GM12878 (cell line): ENCODE results near the gene CP. TPM values are rescaled to one million over a fixed set of nuclear protein-coding genes. Genes with fewer than 3 reads are reported as not detected.

Experiments used
- ATAC-seq: fragments of 200-7000 bp; cut with Tn5 transposase; 3 replicates; pipeline ENCODE4 v1.9.1; 2020; ENCODE audit warnings: mild to moderate bottlenecking, moderate library complexity
- BruUV-seq: library from RNA; stranded (reverse); fragments of 400-500 nt; replicated peaks from 2 replicates; lab custom pipeline; 2021; lab: Mats Ljungman, UMichigan
- CTCF ChIA-PET: fragments of 300-600 bp; sonication (Branson Sonifier 250); formaldehyde crosslinking; extraction: SDS; loops from one replicate; lab custom pipeline; 2021; ENCODE audit warnings: inconsistent platforms; lab: Yijun Ruan, JAX
- POLR2A ChIA-PET: fragments of 350-600 bp; formaldehyde crosslinking; extraction: SDS; loops from one replicate; lab custom pipeline; 2021; ENCODE audit warnings: inconsistent platforms; lab: Charles Lee
- RAD21 ChIA-PET: fragments of 300-600 bp; sonication (Branson Sonifier 250); formaldehyde crosslinking; loops from one replicate; lab custom pipeline; 2023; ENCODE audit warnings: antibody characterized with exemption; ENCODE audit not compliant: unreplicated experiment; lab: Charles Lee
- SMC1A ChIA-PET: fragments of 300-600 bp; sonication (Branson Sonifier 250); formaldehyde crosslinking; loops from one replicate; lab custom pipeline; 2023; ENCODE audit not compliant: unreplicated experiment, uncharacterized antibody; lab: Charles Lee
- DNase-seq: peaks from one replicate; pipeline ENCODE4 v3.0.0-alpha.2; 2011; ENCODE audit warnings: low read depth, low spot score
- FAIRE-seq: peaks from 3 replicates; lab custom pipeline; 2011; peaks lifted over from hg19 to GRCh38; lab: Jason Lieb, UNC
- H2AFZ ChIP-seq: 2 replicates; pipeline ENCODE4 v1.6.0; 2011; ENCODE audit warnings: low read depth, low read length, control low read depth; ENCODE audit not compliant: control insufficient read depth
- H3K27ac ChIP-seq: 2 replicates; pipeline ENCODE4 v1.5.1; 2011; ENCODE audit warnings: control low read depth; ENCODE audit not compliant: control insufficient read depth, insufficient read depth
- H3K27me3 ChIP-seq, 2 experiments: replicated peaks in 1 of 2; 2 replicates each; pipeline versions ENCODE4 v1.6.0 to v1.6.1; 2011; ENCODE audit warnings: low read length in 1 of 2; ENCODE audit not compliant: control insufficient read depth in 2 of 2, insufficient read depth in 2 of 2
- H3K36me3 ChIP-seq, 2 experiments: 2 replicates each; pipeline ENCODE4 v1.5.1; 2011; ENCODE audit warnings: low read length in 1 of 2; ENCODE audit not compliant: control insufficient read depth in 2 of 2, insufficient read depth in 2 of 2
- H3K4me1 ChIP-seq: 2 replicates; pipeline ENCODE4 v1.6.1; 2011; ENCODE audit warnings: mild to moderate bottlenecking, low read length, moderate library complexity, mixed read lengths; ENCODE audit not compliant: control insufficient read depth, insufficient read depth
- H3K4me2 ChIP-seq: 2 replicates; pipeline ENCODE4 v1.6.0; 2011; ENCODE audit warnings: control low read depth; ENCODE audit not compliant: control insufficient read depth, insufficient read depth
- H3K4me3 ChIP-seq: fragments of 200-600 bp; sonication (generic); 2 replicates; pipeline ENCODE4 v1.5.1; 2016
- H3K79me2 ChIP-seq: 2 replicates; pipeline ENCODE4 v1.6.0; 2011; ENCODE audit warnings: low read length; ENCODE audit not compliant: control insufficient read depth, insufficient read depth
- H3K9ac ChIP-seq: 2 replicates; pipeline ENCODE4 v1.8.0; 2011; ENCODE audit warnings: low read length, control low read depth, mixed read lengths; ENCODE audit not compliant: control insufficient read depth, insufficient read depth
- H3K9me3 ChIP-seq: replicated peaks from 3 replicates; pipeline ENCODE4 v1.5.1; 2011; ENCODE audit warnings: mild to moderate bottlenecking, low read length; ENCODE audit not compliant: control insufficient read depth, insufficient read depth
- H4K20me1 ChIP-seq: 2 replicates; pipeline ENCODE4 v1.6.0; 2011; ENCODE audit not compliant: control insufficient read depth, insufficient read depth
- HDAC6 ChIP-seq: fragments of 200-600 bp; sonication (generic); IDR thresholded peaks from one replicate; pipeline ENCODE4 v1.8.0; 2017; ENCODE audit warnings: antibody characterized with exemption; ENCODE audit not compliant: unreplicated experiment
- POU2F2 ChIP-seq: IDR thresholded peaks from 3 replicates; pipeline ENCODE4 v1.6.1; 2011; ENCODE audit warnings: low read depth, mild to moderate bottlenecking, low read length, borderline replicate concordance
- WGBS: methylation state at CpG from one replicate; pipeline ENCODE4 v1.1.6; 2016; ENCODE audit warnings: low lambda C conversion rate; ENCODE audit not compliant: insufficient replicate concordance, insufficient coverage; ENCODE audit errors: missing lambda C conversion rate; 5-methylcytosine and 5-hydroxymethylcytosine counted together
- in situ Hi-C: fragments of 300-500 bp; cut with MboI; formaldehyde crosslinking; loops from 9 replicates; pipeline ENCODE4 v1.14.3; 2018; ENCODE audit warnings: mixed read lengths
- intact Hi-C: fragments of 100-400 bp; cut with micrococcal nuclease; formaldehyde crosslinking; loops from one replicate; pipeline ENCODE4 v1.14.2; 2022; ENCODE audit not compliant: unreplicated experiment
- polyA plus RNA-seq, 11 experiments: library from polyadenylated mRNA; depleted of rRNA in 4 of 11; unstranded in 6 of 11; stranded (reverse) in 5 of 11; fragments of >200 nt; fragmentation: Nextera tagmentation in 4 of 11; fragmentation: Illumina TruSeq in 1 of 11; extraction: Ambion mirVana in 4 of 11; extraction: Trizol in 1 of 11; gene quantifications; 1 replicate in 1 of 11; 2 replicates in 10 of 11; pipeline versions ENCODE4 v1.2.1 to v1.2.3, GENCODE V29; 2011 to 2016; ENCODE audit warnings: inconsistent platforms in 2 of 11, missing spikeins in 2 of 11, low read depth in 1 of 11
- total RNA-seq, 4 experiments: library from RNA; depleted of rRNA in 3 of 4; stranded (reverse); fragments of >200 nt in 3 of 4; fragmentation: Illumina TruSeq in 1 of 4; extraction: Trizol in 1 of 4; gene quantifications; 2 replicates each; pipeline versions ENCODE4 v1.2.1 to v1.2.3, GENCODE V29; 2013 to 2021
- TF ChIP-seq, protein P1 (sequence below): fragments of 450-650 bp; IDR thresholded peaks from 2 replicates; pipeline ENCODE4 v1.6.1; 2017; ENCODE audit warnings: mild to moderate bottlenecking
- TF ChIP-seq, protein P2 (sequence below): fragments of 450-650 bp; formaldehyde crosslinking; IDR thresholded peaks from 2 replicates; pipeline ENCODE4 v1.4.0; 2020; ENCODE audit warnings: mild to moderate bottlenecking, moderate library complexity
- TF ChIP-seq, protein P3 (sequence below): fragments of 450-650 bp; IDR thresholded peaks from 2 replicates; pipeline ENCODE4 v1.6.1; 2017; ENCODE audit warnings: mild to moderate bottlenecking, low read depth, inconsistent platforms; ENCODE audit not compliant: poor library complexity, severe bottlenecking

Gene CP
- total and polyA plus RNA-seq, 10 of the 15 experiments (the other 5 are each of a cell fraction or from before 2014, with no cell fraction given): 0.14 to 1.2 (median 0.30) TPM; not detected in 6

DNA sequence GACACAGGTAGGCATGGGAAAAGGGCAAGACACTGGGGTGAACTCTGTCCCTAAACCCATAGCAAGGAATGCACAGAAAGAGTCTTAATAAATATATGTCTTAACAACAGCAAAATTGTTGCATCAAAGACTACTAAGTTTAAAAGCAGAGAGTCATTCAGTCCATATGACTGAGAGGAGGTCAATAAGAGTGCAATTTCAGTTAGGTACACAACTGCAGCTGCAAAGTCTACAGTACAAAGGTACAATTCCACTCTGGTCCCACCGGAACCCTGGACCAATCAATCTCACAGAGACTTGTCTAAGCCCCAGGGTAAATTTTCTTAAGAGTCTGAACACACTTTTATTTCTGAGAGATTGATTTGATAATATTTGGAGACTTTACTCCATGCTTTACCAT, 6.9 kb downstream of the CP start:
- Histone ChIP-seq H3K36me3 (no peaks in the 10 kb centered on the region), H3K27ac (no peak overlapping the region), H2AFZ (no peak overlapping the region), H3K4me1 (no peaks in the 10 kb centered on the region), H3K79me2 (no peaks in the 10 kb centered on the region), H3K9ac (no peak overlapping the region), H3K9me3 (no peaks in the 10 kb centered on the region), H4K20me1 (no peaks in the 10 kb centered on the region), H3K4me3 (no peak overlapping the region), H3K4me2 (no peak overlapping the region), H3K27me3 (no peaks in the 10 kb centered on the region)
- in situ Hi-C loops: no loop called here
- ChIA-PET SMC1A (no interaction called here), RAD21 (no interaction called here), CTCF (interaction anchor here (0.9 to 1.1 kb wide), 2 partner anchors 9 kb away, joined by 3 read pairs; no protein-coding TSS in a partner anchor), POLR2A (no interaction called here)
- intact Hi-C loops: no loop called here
- 85% methylated on average over 1 of the region's 1 CpG for WGBS
- no TSS peak for BruUV-seq
- TF ChIP-seq HDAC6: no peak
- TF ChIP-seq, protein P1, sequence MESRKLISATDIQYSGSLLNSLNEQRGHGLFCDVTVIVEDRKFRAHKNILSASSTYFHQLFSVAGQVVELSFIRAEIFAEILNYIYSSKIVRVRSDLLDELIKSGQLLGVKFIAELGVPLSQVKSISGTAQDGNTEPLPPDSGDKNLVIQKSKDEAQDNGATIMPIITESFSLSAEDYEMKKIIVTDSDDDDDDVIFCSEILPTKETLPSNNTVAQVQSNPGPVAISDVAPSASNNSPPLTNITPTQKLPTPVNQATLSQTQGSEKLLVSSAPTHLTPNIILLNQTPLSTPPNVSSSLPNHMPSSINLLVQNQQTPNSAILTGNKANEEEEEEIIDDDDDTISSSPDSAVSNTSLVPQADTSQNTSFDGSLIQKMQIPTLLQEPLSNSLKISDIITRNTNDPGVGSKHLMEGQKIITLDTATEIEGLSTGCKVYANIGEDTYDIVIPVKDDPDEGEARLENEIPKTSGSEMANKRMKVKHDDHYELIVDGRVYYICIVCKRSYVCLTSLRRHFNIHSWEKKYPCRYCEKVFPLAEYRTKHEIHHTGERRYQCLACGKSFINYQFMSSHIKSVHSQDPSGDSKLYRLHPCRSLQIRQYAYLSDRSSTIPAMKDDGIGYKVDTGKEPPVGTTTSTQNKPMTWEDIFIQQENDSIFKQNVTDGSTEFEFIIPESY: no peak
- TF ChIP-seq POU2F2: no peak
- TF ChIP-seq, protein P2, sequence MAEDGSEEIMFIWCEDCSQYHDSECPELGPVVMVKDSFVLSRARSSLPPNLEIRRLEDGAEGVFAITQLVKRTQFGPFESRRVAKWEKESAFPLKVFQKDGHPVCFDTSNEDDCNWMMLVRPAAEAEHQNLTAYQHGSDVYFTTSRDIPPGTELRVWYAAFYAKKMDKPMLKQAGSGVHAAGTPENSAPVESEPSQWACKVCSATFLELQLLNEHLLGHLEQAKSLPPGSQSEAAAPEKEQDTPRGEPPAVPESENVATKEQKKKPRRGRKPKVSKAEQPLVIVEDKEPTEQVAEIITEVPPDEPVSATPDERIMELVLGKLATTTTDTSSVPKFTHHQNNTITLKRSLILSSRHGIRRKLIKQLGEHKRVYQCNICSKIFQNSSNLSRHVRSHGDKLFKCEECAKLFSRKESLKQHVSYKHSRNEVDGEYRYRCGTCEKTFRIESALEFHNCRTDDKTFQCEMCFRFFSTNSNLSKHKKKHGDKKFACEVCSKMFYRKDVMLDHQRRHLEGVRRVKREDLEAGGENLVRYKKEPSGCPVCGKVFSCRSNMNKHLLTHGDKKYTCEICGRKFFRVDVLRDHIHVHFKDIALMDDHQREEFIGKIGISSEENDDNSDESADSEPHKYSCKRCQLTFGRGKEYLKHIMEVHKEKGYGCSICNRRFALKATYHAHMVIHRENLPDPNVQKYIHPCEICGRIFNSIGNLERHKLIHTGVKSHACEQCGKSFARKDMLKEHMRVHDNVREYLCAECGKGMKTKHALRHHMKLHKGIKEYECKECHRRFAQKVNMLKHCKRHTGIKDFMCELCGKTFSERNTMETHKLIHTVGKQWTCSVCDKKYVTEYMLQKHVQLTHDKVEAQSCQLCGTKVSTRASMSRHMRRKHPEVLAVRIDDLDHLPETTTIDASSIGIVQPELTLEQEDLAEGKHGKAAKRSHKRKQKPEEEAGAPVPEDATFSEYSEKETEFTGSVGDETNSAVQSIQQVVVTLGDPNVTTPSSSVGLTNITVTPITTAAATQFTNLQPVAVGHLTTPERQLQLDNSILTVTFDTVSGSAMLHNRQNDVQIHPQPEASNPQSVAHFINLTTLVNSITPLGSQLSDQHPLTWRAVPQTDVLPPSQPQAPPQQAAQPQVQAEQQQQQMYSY: no peak
- TF ChIP-seq, protein P3, sequence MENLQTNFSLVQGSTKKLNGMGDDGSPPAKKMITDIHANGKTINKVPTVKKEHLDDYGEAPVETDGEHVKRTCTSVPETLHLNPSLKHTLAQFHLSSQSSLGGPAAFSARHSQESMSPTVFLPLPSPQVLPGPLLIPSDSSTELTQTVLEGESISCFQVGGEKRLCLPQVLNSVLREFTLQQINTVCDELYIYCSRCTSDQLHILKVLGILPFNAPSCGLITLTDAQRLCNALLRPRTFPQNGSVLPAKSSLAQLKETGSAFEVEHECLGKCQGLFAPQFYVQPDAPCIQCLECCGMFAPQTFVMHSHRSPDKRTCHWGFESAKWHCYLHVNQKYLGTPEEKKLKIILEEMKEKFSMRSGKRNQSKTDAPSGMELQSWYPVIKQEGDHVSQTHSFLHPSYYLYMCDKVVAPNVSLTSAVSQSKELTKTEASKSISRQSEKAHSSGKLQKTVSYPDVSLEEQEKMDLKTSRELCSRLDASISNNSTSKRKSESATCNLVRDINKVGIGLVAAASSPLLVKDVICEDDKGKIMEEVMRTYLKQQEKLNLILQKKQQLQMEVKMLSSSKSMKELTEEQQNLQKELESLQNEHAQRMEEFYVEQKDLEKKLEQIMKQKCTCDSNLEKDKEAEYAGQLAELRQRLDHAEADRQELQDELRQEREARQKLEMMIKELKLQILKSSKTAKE: no peak
- DNase-seq (no peak), ATAC-seq (no peak), FAIRE-seq (no peak)
